Frontal cortex (tissue), 1 donor: ENCODE measurements around the gene TNIP1. TPM values are rescaled to one million over a fixed set of nuclear protein-coding genes. Genes with fewer than 3 reads are reported as not detected.

ENCODE experiments used
- total RNA-seq: library from RNA; depleted of rRNA; stranded (reverse); fragments of >200 nt; gene quantifications from one replicate; pipeline ENCODE4 v1.2.3, GENCODE V29; 2014

Gene TNIP1
- total RNA-seq, 1 donor from 2014 or later = 15.1 TPM

Other genes starting within 250 kb of the TNIP1 start
- not detected for gene IRGM, start 234.5 kb downstream of the TNIP1 start, total RNA-seq
- 90.9 TPM for gene ZNF300, start 176.1 kb downstream of the TNIP1 start, total RNA-seq
- gene GPX3, start 60.4 kb downstream of the TNIP1 start, total RNA-seq = 4.1 TPM
- gene ANXA6, start 76.7 kb upstream of the TNIP1 start, total RNA-seq = 48.9 TPM
- 0.41 TPM for gene CCDC69, start 143.1 kb upstream of the TNIP1 start, total RNA-seq
- gene GM2A, start 172.2 kb upstream of the TNIP1 start, total RNA-seq = 7.3 TPM
- gene SLC36A3, start 222.7 kb upstream of the TNIP1 start, total RNA-seq = not detected